Smooth muscle cell (in vitro differentiated cells): ENCODE data around the gene CABLES1. TPM values are rescaled to one million over a fixed set of nuclear protein-coding genes. Genes with fewer than 3 reads are reported as not detected.

Experiments
- DNase-seq: peaks from one replicate; lab custom pipeline; 2025; ENCODE audit not compliant: unreplicated experiment; lab: John Stamatoyannopoulos, UW
- H2AFZ ChIP-seq: fragments of 200-600 bp; sonication (generic); 2 replicates; pipeline ENCODE4 v1.6.0; 2016; ENCODE audit warnings: antibody characterized with exemption, low read depth, mild to moderate bottlenecking
- H3F3A ChIP-seq: fragments of 200-600 bp; sonication (generic); 2 replicates; pipeline ENCODE4 v1.6.0; 2017; ENCODE audit warnings: antibody characterized with exemption, low read depth
- H3K27ac ChIP-seq: fragments of 200-600 bp; sonication (generic); 2 replicates; pipeline ENCODE4 v1.5.1; 2016; ENCODE audit warnings: low read depth, mild to moderate bottlenecking
- H3K27me3 ChIP-seq: fragments of 200-600 bp; sonication (generic); 2 replicates; pipeline ENCODE4 v1.6.1; 2016; ENCODE audit warnings: low read depth, mild to moderate bottlenecking
- H3K36me3 ChIP-seq: fragments of 200-600 bp; sonication (generic); 2 replicates; pipeline ENCODE4 v1.5.1; 2016; ENCODE audit warnings: low read depth
- H3K4me1 ChIP-seq: fragments of 200-600 bp; sonication (generic); 2 replicates; pipeline ENCODE4 v1.5.1; 2016; ENCODE audit warnings: low read depth
- H3K4me2 ChIP-seq: fragments of 200-600 bp; sonication (generic); 2 replicates; pipeline ENCODE4 v1.6.0; 2016; ENCODE audit warnings: mild to moderate bottlenecking
- H3K4me3 ChIP-seq: fragments of 200-600 bp; sonication (generic); 2 replicates; pipeline ENCODE4 v1.5.1; 2016; ENCODE audit warnings: mild to moderate bottlenecking
- H3K79me2 ChIP-seq: fragments of 200-600 bp; sonication (generic); 2 replicates; pipeline ENCODE4 v1.6.0; 2016; ENCODE audit warnings: low read depth, mild to moderate bottlenecking
- H3K9ac ChIP-seq: fragments of 200-600 bp; sonication (generic); 2 replicates; pipeline ENCODE4 v1.6.0; 2016; ENCODE audit warnings: low read depth
- H3K9me3 ChIP-seq: fragments of 200-600 bp; sonication (generic); replicated peaks from 2 replicates; pipeline ENCODE4 v1.5.1; 2016; ENCODE audit warnings: low read depth
- H4K20me1 ChIP-seq: fragments of 200-600 bp; sonication (generic); 2 replicates; pipeline ENCODE4 v1.6.0; 2016; ENCODE audit warnings: low read depth
- WGBS: methylation state at CpG from one replicate; pipeline ENCODE4 v1.1.7; 2016; ENCODE audit warnings: low lambda C conversion rate; 5-methylcytosine and 5-hydroxymethylcytosine counted together
- polyA plus RNA-seq: library from polyadenylated mRNA; unstranded; fragments of >200 nt; fragmentation: Nextera tagmentation; extraction: Ambion mirVana; gene quantifications from 2 replicates; pipeline ENCODE4 v1.2.1, GENCODE V29; 2016
- total RNA-seq: library from RNA; depleted of rRNA; stranded (reverse); fragments of >200 nt; gene quantifications from 2 replicates; pipeline ENCODE4 v1.2.3, GENCODE V29; 2014
- TF ChIP-seq, protein P1 (sequence below): fragments of 200-600 bp; sonication (generic); IDR thresholded peaks from 2 replicates; pipeline ENCODE4 v1.5.1; 2017; ENCODE audit warnings: borderline replicate concordance, mild to moderate bottlenecking, antibody characterized with exemption; ENCODE audit not compliant: insufficient read depth, poor library complexity, severe bottlenecking

Gene CABLES1
- total and polyA plus RNA-seq, 2 experiments from 2014 or later = 1.2 to 2.4 TPM

GRCh38 chr18:23141104-23141999 is 6.1 kb downstream of the CABLES1 start:
- TF ChIP-seq, protein P1, sequence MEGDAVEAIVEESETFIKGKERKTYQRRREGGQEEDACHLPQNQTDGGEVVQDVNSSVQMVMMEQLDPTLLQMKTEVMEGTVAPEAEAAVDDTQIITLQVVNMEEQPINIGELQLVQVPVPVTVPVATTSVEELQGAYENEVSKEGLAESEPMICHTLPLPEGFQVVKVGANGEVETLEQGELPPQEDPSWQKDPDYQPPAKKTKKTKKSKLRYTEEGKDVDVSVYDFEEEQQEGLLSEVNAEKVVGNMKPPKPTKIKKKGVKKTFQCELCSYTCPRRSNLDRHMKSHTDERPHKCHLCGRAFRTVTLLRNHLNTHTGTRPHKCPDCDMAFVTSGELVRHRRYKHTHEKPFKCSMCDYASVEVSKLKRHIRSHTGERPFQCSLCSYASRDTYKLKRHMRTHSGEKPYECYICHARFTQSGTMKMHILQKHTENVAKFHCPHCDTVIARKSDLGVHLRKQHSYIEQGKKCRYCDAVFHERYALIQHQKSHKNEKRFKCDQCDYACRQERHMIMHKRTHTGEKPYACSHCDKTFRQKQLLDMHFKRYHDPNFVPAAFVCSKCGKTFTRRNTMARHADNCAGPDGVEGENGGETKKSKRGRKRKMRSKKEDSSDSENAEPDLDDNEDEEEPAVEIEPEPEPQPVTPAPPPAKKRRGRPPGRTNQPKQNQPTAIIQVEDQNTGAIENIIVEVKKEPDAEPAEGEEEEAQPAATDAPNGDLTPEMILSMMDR = no peak
- no peaks in the 10 kb centered on the region for H3K9me3 ChIP-seq

DNA sequence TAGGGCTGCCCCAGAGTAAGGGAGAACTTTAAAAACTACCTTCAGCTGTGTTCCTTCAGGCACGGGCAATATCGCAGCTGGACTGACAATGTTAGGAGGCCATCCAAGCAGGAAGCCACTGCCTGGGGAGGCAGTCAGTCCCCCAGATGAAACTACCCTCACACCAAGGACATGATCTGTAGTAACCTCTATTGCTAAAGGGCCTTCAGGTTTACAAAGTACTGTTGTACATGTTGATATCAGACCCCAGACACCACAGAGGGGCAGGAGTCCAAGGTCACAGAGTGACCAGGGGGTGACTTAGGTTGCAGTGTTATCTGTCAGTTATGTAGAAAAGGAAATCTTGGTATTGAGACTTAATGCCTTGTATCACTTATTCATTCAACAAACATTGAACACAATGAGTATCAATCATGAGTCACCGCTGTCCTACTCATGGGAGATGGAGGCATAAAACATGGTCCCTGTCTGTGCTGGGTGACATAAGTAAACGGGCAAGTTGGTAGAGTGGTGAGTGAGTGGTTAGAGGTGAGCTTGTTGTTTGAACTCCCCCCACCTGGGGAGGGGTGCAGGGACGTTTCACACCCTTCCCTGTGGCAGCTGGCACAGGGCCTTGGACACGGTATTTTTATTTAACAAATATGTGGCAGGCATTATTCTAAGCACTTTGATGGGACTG is 7.1 kb downstream of the CABLES1 start:
- H3F3A ChIP-seq = peaks cover 12% of the 10 kb centered on the region
- H3K9me3 ChIP-seq = no peaks in the 10 kb centered on the region
- 90% methylated on average over 6 of the region's 6 CpGs for WGBS

More at GRCh38 chr18:23141104-23141999, 6.1 kb downstream of the CABLES1 start:
- Histone ChIP-seq H3K4me3 (no peak overlapping the region), H3K27ac (no peak overlapping the region), H4K20me1 (no peaks in the 10 kb centered on the region), H3K27me3 (no peaks in the 10 kb centered on the region), H3K4me1 (peaks cover 23% of the 10 kb centered on the region), H3K9ac (no peak overlapping the region), H3K79me2 (peaks cover 10% of the 10 kb centered on the region), H3K36me3 (no peaks in the 10 kb centered on the region), H2AFZ (no peak overlapping the region), H3F3A (peaks cover 12% of the 10 kb centered on the region), H3K4me2 (peak overlapping the region; percentile 20)
- WGBS = 72% methylated on average over 12 of the region's 12 CpGs
- DNase-seq = no peak

DNA sequence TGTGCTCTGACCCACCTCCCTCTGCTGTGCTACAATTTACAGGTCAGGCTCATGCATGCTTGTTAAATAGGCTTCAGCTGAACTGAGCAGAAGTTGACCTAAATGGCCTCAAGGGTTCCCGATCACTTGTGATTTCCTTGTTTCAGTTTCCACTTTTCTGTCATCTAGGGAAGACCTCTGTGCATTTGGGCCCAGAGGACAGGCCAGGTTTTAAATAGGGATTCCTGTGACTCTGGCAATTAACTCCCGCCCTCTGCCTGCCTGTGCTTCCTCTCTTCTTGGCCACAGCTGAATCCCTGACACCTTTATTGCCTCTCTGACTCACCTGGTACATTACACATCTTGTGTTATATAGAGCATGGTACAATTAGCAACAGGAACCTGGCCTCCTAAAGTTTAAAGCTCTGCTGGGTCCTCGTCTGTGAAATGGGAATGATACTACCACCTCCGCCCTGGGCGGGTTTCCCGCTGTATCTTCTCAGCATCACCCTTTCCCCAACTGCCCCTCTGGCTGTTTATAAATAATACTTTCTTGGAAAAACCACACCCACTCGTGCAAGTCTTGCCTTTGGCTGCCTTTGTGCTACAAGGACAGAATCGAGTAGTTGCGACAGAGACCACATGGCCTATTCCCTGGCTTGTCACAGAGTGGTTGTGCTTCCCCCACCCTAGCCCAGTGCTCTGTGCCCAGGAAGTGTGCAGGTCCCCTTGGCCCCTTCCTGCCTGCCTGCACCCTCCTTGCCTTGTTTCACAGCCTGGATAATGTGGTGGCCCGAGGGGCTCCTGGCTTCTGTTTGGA is 7.9 kb downstream of the CABLES1 start:
- H4K20me1 ChIP-seq = no peaks in the 10 kb centered on the region
- H3F3A ChIP-seq = peaks cover 12% of the 10 kb centered on the region
- no peak for DNase-seq
- no peaks in the 10 kb centered on the region for H3K36me3 ChIP-seq
- peak overlapping the region; percentile 43 for H3K27ac ChIP-seq
- no peaks in the 10 kb centered on the region for H3K27me3 ChIP-seq
- no peaks in the 10 kb centered on the region for H3K9me3 ChIP-seq
- peaks cover 6% of the 10 kb centered on the region for H3K79me2 ChIP-seq
- peak overlapping the region; percentile 23 for H3K4me2 ChIP-seq
- H2AFZ ChIP-seq = peak overlapping the region; percentile 8
- 47% methylated on average over 10 of the region's 10 CpGs for WGBS
- H3K4me1 ChIP-seq = peaks cover 14% of the 10 kb centered on the region
- TF ChIP-seq, protein P1 = no peak
- peak overlapping the region; percentile 12 for H3K9ac ChIP-seq
- H3K4me3 ChIP-seq = no peak overlapping the region

More for the DNA sequence above, 7.1 kb downstream of the CABLES1 start:
- H3K9ac ChIP-seq = no peak overlapping the region
- H2AFZ ChIP-seq = no peak overlapping the region
- H3K4me3 ChIP-seq = no peak overlapping the region
- no peaks in the 10 kb centered on the region for H4K20me1 ChIP-seq
- no peaks in the 10 kb centered on the region for H3K36me3 ChIP-seq
- H3K79me2 ChIP-seq = peaks cover 10% of the 10 kb centered on the region
- H3K27me3 ChIP-seq = no peaks in the 10 kb centered on the region
- H3K4me1 ChIP-seq = peaks cover 18% of the 10 kb centered on the region
- no peak overlapping the region for H3K4me2 ChIP-seq
- no peak overlapping the region for H3K27ac ChIP-seq
- TF ChIP-seq, protein P1 = no peak
- no peak for DNase-seq
